ENCODE data around the gene ZNF318. TPM values are rescaled to one million over a fixed set of nuclear protein-coding genes. Genes with fewer than 3 reads are reported as not detected.
"Not testable (repeated sequence)": the region's sequence is repeated elsewhere in the genome, so short reads cannot be mapped to it uniquely, and the experiment has no call there.

Gene ZNF318
- total RNA-seq, 1 donor from 2014 or later = 9.8 TPM

GRCh38 chr6:43304882-43305281 is 64.6 kb downstream of the ZNF318 start:
- FAIRE-seq (no peak), DNase-seq (ENCODE audit: low spot score in 2 of 2) (no peak)

GRCh38 chr6:43304361-43304760 is 65.1 kb downstream of the ZNF318 start:
- no peak for FAIRE-seq
- no peak for DNase-seq (ENCODE audit: low spot score in 2 of 2)

- DNase-seq (ENCODE audit: low spot score in 2 of 2) (no peak), FAIRE-seq (no peak)
Observed at GRCh38 chr6:43303751-43304331, 65.6 kb downstream of the ZNF318 start.

GRCh38 chr6:43303006-43303405 is 66.4 kb downstream of the ZNF318 start:
- DNase-seq (ENCODE audit: low spot score in 2 of 2); FAIRE-seq: not testable (repeated sequence)

GRCh38 chr6:43302126-43302525 is 67.3 kb downstream of the ZNF318 start:
- FAIRE-seq (no peak), DNase-seq (ENCODE audit: low spot score in 2 of 2) (no peak)

GRCh38 chr6:43301081-43301870 is 68.2 kb downstream of the ZNF318 start:
- DNase-seq (ENCODE audit: low spot score in 2 of 2) (no peak), FAIRE-seq (no peak)

GRCh38 chr6:43299338-43300293 is 69.8 kb downstream of the ZNF318 start:
- FAIRE-seq (no peak), DNase-seq (ENCODE audit: low spot score in 2 of 2) (no peak)

GRCh38 chr6:43298565-43299337 is 70.7 kb downstream of the ZNF318 start:
- no peak for FAIRE-seq

GRCh38 chr6:43297644-43298564 is 71.5 kb downstream of the ZNF318 start, which contains the start of gene SLC22A7:
Gene SLC22A7 (plus strand): TSS chr6:43298260. CDS start chr6:43298359, 99 bp downstream.
- DNase-seq (ENCODE audit: low spot score in 2 of 2) (no peak), FAIRE-seq (no peak)

More at GRCh38 chr6:43298565-43299337, 70.7 kb downstream of the ZNF318 start:
- no peak for DNase-seq (ENCODE audit: low spot score in 2 of 2)

GRCh38 chr6:43296780-43297497 is 72.5 kb downstream of the ZNF318 start:
- FAIRE-seq (no peak), DNase-seq (ENCODE audit: low spot score in 2 of 2) (no peak)

GRCh38 chr6:43295456-43295855 is 74.0 kb downstream of the ZNF318 start:
- FAIRE-seq (no peak), DNase-seq (ENCODE audit: low spot score in 2 of 2) (no peak)

- FAIRE-seq (no peak), DNase-seq (ENCODE audit: low spot score in 2 of 2) (no peak)
Observed at GRCh38 chr6:43294536-43294935, 74.9 kb downstream of the ZNF318 start.

GRCh38 chr6:43293698-43294097 is 75.7 kb downstream of the ZNF318 start:
- FAIRE-seq (no peak), DNase-seq (ENCODE audit: low spot score in 2 of 2) (no peak)

GRCh38 chr6:43292763-43293318 is 76.6 kb downstream of the ZNF318 start:
- no peak for FAIRE-seq

GRCh38 chr6:43292341-43292740 is 77.1 kb downstream of the ZNF318 start:
- DNase-seq (ENCODE audit: low spot score in 2 of 2) (no peak), FAIRE-seq (no peak)

More at GRCh38 chr6:43292763-43293318, 76.6 kb downstream of the ZNF318 start:
- DNase-seq (ENCODE audit: low spot score in 2 of 2) = no peak

- FAIRE-seq = no peak
- DNase-seq (ENCODE audit: low spot score in 2 of 2) = no peak
Observed at GRCh38 chr6:43291708-43292107, 77.7 kb downstream of the ZNF318 start.

- FAIRE-seq = no peak
- no peak for DNase-seq (ENCODE audit: low spot score in 2 of 2)
Observed at GRCh38 chr6:43290905-43291355, 78.5 kb downstream of the ZNF318 start.

All from frontal cortex (tissue), 4 donors.